Stromal cell of bone marrow (primary cell): ENCODE results near the gene MCAM.
A peak's percentile ranks its signal among the peaks of the same experiment; 100 is the strongest.

Experiments used
- DNase-seq: peaks from one replicate; pipeline ENCODE4 v3.0.0-alpha.2; 2012; ENCODE audit warnings: low read depth

MCAM gene, protein sequence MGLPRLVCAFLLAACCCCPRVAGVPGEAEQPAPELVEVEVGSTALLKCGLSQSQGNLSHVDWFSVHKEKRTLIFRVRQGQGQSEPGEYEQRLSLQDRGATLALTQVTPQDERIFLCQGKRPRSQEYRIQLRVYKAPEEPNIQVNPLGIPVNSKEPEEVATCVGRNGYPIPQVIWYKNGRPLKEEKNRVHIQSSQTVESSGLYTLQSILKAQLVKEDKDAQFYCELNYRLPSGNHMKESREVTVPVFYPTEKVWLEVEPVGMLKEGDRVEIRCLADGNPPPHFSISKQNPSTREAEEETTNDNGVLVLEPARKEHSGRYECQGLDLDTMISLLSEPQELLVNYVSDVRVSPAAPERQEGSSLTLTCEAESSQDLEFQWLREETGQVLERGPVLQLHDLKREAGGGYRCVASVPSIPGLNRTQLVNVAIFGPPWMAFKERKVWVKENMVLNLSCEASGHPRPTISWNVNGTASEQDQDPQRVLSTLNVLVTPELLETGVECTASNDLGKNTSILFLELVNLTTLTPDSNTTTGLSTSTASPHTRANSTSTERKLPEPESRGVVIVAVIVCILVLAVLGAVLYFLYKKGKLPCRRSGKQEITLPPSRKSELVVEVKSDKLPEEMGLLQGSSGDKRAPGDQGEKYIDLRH

DNA sequence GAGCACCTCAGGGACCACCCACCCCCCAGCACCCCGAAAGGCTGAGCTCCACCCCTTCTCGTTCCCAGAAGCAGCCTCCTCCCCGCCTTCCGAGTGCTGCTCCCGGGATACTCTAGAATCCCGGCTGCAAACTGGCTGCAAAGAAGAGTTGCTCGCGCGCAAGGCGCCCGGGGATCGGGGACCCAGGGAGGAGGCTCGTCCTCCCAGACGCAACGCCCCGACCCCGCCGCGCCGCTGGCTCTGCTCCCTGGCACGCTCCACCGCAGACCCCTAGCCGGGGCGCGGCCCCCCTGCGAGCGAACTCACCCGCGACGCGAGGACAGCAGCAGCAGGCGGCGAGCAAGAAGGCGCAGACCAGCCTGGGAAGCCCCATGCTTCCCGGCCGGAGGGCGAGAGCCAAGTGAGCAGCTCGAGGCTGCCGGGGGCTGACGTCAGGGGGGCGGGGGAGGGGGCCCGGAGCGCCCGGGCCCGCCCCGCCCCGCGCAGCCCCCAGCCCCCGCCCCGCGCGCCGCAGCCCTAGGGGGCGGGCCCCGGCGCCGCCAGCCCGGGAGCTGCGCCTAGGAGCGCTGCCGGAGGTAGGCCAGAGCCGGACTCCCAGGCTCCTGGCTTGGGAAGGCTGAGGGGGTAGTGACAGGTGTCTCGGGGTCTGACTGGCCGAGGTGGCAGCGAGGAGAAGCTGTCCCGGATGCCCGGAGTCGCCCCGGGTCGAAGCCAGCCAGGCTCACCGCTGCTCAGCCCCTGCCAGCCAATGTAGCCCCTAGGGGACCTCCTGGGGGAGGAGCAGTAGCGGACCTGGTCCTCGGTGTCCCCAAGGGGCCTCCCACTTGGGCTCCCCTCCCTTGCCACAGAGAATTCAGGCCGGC lies at the start of gene MCAM:
TSS of gene MCAM (minus strand) at position 402 of the 863 bp plus-strand sequence. CDS start at position 373, 29 bp downstream.
- DNase-seq = no peak

DNA sequence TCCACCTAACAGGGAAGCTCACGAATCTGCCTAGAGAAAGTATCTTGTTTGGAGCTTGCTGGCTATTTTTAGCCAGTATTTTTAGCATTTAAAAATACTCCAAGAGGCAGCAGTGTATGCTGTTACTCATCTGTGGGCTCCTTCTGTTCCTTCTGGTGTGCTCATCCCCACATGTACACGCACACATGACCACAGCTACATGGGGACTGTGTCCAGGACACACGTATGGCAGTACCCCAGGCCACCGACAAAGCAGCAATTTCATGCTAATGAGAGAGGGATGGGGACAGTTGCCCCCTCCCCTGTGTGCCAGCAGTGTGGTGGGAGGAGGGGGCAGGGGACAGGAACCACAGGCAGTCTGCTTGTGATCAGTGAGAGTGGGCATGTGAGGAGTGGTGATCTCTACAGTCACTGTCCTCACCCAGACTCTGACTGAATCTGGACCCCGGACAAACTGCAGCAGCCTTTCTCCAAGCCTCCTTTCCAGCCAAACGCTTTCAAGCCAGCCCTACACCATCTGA lies 48.2 kb upstream of the MCAM start:
- DNase-seq = no peak

DNA sequence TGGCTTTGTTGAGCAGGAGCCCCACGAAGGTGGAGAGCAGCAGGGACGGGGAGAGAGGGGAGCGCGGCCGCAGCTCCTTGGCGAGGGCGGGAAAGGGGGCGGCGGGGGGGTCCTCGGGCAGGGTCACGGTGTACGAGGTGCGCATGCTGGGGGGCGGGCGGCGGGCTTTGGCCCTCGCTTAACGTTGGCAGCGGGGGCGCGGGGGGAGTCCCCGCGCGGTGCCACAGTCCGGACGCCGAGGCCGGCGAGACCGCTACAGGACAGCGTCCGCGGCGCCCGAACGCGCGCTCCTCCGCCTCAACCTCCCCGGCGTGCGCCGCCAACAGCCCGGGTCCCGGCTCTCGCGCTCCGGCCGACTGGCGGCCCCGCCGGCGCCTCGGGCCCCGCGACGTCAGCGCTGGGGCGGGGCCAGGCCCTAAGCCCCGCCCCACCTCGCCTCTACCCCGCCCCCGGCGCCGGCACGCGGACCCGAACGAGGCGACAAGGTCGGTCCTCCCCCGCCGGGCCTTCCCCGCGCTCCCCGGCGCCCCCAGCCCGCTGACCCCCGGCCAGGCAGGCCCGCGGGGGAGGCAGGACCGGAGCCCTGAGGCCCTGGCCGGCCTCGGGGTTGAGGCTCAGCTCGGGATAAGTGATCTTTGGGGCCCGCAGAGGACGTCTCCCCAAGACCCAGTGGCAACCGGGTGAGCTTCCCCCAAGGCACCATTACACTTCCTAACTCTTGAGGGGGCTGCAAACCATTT lies 47.1 kb upstream of the MCAM start:
- no peak for DNase-seq

DNA sequence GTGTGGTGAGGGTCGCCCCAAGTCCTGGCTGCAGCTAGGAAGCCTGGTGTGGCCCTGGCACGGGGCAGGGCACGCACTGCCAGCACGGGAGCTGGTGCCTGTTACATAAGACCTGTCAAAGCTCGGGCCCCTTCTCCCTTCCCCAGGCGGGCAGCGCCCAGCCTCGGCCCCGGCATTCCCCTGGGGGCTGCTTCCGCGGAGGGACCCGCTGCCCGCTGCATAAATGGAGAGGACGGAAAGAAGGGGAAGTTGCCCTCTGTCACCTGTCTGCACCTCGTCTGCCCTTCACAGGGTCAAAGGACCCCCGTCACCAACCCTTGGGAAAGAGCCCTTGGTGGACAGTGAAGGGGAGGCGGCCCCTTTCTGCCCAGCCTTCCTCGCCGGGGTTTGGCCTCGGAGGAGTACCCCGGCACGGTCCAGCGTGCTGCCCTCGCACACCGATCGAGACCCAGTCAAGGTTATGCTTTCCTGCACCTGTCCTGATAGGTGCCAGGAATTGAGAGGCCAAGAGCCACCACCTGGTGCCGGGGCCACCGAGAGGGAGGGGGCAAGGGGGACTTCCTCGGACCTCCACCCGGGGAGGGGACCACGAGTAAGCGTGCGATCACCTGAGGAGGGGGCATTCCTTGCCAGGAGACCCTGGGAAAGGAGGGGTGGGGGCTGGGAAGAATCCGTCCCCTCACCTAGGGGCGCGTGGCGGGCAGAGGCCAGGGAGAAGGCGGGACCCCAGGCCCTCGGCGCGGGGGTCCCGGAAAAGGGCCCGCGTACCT lies 46.3 kb upstream of the MCAM start:
- no peak for DNase-seq

DNA sequence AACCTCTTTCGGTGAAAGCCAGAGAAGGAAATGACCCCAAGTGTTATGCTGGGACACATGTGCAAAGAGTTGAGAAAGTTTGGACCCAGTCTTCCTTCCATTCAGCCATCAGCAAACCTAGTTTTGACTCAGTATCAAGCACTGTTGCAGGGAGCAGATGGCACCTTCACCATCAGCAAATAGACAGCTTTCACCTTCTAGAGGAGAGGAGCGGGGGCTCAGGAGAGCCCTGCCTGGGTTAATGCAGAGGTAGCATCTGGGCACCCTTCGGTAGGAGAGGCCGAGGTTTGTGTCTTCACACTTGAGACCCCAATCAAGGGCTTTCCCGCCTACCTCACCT lies 45.8 kb upstream of the MCAM start:
- no peak for DNase-seq

DNA sequence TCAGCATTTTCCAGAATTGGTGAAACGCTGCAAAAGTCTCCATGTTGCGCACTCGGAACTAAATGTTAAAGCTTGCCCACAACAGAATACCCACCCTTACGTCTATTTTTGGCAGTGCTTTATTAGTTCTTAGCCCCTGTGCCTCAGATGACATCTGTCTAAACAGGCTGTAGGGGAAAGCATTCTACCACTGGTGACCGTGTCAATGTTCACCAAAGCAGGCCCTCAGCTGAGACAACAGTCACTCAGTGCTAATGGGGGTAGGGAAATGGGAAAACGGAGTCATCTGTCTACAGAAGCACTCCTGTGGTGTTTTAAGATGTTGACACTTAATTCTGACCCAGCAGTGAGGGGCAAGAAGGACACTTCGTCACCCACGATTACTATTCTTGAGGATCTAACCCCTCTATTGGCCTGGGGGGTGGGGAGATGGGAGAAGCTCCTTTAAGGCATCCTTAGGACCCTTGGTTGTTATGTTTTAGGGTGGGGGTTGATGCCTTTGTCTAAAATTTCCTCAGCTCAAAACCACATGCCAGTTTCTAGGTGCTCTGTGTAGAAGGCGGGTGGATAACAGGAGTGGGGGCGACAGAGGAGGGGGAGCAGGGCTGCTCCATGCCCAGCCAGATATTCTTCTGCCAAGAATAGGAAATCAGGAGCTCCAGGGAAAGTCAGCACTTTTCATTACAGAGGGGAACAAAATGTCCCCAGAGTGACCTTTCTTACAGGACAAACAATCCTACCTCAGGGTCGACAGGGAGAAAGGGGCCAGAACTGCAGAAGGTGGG lies 45.2 kb upstream of the MCAM start:
- no peak for DNase-seq

DNA sequence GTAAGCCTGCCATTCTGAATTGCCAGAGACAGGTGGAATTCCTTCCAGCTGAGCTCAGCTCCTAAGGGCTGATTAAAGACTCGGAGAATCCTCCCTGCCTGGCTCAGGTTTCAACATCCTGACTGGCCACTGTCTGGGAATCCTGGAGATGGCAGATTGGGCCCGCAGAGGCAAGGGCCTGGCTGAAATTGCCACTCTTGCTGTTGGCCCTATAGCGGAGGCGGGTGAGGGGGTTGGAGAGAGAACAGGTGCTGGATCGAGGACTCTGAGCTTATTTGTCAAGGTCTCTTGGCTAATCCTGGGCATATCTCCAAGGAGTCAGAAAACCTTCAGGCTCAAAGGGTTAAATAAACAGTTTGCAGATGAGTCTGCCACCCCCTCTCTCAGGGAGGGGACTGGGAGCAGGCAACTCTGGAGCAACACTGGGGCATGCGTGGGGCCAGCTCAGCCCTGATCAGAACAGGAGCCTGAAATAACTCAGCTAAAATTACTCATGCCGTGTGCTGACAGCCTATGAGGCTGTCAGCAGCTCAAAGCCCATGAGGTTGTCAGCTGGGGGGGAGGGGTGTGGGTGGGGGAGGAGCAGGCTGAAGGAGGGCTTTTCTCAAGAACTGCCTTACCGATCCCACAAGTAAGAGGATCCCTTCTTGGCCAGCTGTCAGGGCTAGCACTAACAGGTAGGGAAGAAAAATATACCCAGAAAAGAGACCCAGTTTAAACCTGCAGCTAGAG lies 44.3 kb upstream of the MCAM start:
- peak; percentile 82 for DNase-seq

DNA sequence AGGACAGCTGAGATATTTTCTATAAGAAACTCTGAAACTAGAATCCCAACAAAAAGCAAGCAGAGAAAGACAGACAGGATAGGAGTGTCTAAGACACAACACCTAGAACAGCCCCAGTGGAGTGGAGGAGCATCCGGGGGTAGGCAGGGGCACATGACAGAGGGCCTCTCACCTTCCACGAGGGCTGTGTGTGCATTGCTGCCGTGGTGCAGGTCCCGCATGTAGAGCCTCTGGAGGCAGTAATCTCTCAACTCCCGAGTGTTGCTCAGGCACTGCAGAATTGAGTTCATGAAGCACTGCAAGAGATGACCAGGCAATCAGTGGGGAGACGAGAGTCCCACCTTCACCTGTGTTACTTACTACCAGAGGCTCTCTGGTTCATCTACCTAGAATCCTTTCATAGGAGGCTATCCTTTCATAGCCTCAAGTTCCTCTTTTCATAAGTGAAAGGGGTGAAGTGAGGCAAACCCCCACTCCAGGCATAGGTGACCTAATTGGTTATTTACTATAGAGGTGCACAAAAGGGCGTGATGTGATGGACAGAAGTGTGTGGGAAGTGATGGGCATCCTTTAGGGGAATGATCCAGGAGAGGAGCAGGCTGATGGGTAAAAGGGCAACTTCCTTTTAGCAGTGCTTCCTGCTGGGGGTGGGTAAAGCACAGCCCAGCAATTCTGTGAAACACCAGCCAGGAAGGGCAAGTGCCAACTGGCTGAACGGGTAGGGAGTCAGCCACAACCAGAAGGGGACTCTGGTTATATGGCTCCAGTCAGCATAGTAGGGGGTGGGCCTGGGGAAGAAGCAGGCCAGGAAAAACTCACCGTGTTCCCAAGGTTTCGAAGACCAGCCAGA lies 42.7 kb upstream of the MCAM start:
- no peak for DNase-seq

DNA sequence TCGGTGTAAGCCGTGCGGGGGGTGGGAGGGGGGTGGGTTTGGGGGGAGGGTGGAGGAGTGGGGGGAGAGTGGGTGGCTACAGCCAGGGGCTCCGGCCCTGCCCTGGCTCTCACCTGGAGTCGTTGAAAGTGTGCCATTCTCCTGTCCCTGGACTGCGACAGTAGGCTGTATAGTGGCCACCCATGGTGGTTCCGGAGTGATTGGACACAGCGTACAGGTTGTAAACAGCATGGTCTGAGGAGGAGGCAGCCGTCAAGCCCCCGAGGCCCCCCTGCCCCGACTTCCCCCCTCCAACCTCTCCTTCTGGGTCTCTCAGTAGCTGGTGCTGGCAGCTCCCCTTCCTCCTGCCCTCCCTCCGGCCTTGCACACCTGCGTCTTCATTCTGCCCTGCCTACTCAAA lies 40.1 kb upstream of the MCAM start:
- DNase-seq = no peak

DNA sequence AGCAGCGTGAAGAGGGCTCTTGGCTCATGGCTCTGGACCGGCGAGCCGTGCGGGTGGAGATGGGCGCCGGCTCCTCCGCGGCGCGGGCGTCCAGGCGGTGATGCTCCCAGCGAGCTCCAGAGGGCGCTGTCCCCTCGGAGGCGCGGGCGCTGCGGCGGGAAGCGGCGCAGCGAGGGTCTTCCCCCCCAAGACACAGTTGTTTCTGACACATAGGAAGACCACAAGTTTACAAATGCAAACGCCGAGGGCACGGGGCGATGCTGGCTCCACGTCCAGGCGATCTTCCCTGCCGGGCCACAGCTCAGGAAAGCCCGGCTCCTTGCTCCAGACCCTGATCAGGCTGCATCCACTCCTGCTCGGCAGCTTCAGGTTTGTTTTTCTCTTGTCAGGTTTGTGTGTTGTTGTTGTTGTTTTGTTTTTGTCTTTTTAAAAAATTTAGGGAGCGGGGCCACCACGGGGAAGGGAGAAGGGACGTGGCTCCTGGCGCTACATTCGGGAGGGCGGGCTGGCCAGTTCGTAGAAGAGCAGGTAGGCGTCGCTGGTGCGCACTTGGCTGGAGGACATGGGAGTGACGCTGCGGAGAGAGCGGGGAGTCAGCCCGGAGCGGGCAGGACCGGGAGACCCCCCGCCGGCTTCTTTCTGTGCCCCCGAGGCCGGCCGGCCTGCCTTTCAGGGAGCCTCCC lies 39.6 kb upstream of the MCAM start:
- no peak for DNase-seq

DNA sequence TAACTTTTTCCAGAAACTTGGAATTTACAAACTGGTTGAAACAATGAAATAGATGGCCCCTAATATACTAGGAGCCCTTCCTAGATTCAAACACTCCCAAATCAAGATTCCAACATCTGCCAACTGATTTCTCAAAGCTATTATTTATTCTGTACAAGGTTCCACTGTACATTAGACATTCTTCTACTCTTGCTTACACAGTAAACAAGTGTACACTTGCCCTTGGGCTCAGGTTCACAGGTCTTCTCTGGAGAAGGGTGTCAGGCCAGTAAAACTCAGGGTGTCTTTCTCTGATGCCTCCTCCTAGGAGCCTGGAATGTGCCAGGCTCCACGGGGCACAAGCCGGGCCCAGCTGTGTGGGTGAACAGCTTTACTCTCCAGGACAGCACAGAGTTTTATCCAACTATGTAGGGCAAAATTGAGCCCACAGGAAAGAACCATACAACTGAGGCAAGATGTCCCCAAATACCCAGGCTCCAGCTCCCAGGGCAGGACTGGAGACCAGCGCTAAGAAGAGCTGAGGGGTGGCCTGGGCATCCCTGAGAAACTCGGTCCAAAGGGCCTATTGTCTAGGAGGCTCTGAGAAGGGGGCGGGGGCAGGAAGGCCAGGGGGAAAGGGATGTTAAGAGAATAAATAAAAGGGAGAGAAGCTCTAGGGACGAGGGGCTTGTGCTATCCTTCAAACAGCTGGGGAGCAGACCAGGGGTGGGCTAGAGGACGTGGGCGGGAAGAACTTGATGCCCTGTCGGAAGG lies 38.3 kb upstream of the MCAM start:
- DNase-seq = no peak

DNA sequence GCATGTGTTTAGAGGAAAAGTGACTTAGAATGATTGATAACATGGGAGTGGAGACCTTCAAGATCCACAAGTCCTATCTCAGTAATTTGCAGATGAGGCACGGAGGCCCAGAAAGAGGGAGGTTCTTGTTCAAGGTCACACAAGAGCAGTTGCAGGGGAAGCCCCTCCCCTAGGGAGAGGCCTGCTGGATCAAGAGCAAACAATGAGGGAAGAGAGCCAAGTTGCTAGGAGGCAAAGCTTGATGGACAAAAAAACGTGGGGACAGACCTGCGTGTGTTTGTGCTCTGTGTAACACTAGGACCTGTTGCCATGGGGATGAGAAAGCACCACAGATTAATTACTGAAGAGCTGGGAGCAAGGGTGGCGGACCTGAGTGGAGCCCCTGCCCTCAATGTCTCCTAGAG lies 35.9 kb upstream of the MCAM start:
- no peak for DNase-seq

DNA sequence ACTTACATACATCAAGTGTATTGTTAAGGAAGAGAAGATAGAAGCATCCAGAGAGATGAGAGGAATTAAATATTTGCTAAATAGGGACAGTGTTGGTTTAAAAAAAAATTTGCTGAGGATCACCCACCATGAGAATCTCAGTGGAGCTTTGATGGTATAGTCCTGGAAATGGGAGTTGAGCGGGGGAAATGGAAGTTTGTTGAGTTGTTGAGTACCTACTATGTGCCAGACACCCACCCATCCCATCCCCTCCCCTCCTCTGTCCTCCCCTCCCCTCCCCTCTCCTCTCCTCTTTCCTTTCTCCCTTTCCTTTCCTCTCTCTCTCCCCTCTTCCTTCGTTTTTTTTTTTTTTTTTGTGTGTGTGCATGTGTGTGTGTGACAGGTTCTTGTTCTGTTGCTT lies 34.3 kb upstream of the MCAM start:
- DNase-seq = no peak

DNA sequence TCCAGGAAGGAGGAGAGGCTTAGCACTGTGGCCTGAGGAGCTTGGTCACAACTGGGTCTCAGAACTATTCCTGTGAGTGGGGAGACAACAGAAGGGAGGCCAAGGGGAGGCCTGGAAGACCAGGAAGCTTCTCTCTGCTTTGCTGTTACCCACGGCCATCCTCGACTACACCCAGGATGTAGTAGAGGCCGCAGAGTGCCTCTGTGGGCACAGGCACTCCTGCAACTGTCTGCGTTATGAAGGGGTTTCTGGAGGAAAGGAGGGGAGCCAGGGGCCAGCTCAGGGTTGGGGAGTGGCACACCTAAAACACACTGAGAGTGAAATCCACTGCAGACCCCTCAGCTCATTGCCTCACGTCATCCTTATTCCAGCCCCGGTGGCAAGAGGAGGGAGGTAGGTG lies 33.4 kb upstream of the MCAM start:
- no peak for DNase-seq

DNA sequence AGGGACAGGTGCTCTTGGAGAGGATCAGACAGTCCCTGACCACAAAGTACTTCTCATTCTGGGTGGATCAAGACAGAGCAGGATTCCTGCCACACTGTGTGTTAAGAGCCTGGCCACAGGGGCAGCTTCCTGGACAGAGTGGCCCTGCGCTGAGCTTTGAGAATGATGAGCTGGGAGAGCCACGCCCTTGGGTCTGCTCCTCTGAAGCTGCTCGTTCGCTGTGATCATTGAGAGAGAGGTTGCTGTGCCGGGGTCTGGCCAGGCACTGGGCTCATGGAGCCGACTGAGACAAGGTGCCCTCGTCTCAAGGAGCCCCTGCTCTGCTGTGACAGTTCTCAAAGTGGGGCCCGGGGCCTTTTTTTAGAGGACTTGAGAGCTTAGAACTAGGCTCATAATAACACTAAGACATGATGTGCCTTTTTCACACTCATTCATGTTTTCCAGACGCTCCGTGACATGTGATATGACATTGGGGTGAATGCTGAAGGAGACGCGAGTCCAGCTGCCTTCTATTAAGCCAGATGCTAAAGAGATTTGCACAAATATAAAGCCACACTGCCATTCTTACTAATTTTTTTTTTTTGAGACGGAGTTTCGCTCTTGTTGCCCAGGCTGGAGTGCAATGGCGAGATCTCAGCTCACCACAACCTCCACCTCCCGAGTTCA lies 31.1 kb upstream of the MCAM start:
- DNase-seq = no peak

DNA sequence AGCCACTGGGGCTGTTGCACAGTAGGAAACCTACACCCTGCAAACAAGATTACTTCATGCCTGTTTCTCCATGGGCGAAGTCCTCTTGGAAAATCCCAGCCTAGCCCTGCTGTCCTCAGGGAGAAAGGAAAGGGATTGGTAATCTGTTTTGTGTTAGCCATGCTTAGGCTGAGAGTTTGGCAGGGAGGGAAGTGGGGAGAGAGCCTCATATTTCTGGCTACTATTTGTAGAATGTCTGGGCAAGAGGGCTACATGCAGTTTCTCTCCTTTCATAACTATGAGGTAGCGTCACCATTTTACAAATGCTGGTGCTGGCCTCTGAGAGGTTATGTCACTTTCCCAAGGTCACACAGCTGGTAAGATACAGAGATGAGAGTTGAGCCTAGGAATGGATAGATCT lies 30.3 kb upstream of the MCAM start:
- peak; percentile 71 for DNase-seq

DNA sequence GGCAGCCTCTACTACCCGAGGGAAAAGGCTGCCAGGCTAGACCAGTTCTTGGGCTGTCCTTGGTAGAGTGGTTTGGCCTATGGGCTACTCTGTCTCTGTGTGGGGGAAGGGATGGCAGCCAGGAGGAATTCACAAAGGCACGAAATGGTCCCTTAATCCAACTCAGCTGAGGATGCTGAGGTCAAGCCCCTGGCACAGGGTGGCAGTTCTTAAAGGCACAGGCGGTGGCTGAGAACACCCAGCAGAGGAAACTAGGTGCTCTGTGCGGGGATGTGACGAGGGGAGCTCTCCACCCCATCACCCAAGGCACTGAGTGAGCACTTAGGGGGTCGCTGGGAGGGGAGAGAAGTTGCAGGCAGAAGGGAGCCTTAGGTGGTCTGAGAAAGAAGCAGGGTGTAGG lies 29.7 kb upstream of the MCAM start, which contains the start of gene MFRP:
TSS of gene MFRP (minus strand) at position 101 of the 400 bp plus-strand sequence. CDS start 192 bp downstream, outside the sequence.
- DNase-seq = no peak
